LNCaP clone FGC (cell line): ENCODE results near the gene MARK1.

Source experiments
- DNase-seq: peaks from one replicate; pipeline ENCODE4 v3.0.0-alpha.2; 2011; ENCODE audit warnings: low read depth
- H3K4me3 ChIP-seq: 2 replicates; pipeline ENCODE4 v1.5.1; 2011; ENCODE audit warnings: mild to moderate bottlenecking, low read depth, low read length, control low read depth
- CTCF ChIP-seq: IDR thresholded peaks from 2 replicates; pipeline ENCODE4 v1.5.1; 2012; ENCODE audit warnings: mild to moderate bottlenecking; ENCODE audit not compliant: control insufficient read depth, insufficient read depth; ENCODE audit errors: extremely low read depth

The MARK1 gene

GRCh38 chr1:220692436-220693228 is 164.7 kb downstream of the MARK1 start:
- no peak for TF ChIP-seq CTCF
- H3K4me3 ChIP-seq: no peak overlapping the region
- no peak for DNase-seq

DNA sequence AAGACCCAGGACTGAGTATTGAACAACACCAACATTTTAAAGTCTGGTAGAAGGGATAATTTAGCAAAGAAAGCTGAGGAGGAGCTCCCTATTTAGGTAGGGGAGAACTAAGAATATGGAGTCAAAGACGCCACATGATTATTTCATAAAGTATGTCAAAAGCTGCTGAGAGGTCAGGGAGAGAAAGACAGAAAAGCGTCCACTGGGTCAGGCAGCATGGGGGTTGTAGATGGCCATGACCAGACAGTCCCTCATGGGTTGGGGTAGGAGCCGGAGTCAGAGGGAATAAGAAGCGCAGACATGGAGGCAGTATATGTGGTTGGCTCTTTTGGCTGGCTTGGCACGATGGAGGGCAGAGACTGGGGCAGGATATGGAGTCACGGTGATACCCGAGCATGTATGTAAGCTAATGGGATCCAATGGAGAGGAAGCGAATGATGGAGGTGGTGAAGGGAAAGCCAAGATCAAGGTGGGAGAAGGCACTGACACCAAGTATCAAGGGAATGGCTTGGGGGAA is 167.0 kb downstream of the MARK1 start:
- DNase-seq: no peak
- H3K4me3 ChIP-seq: no peak overlapping the region
- no peak for TF ChIP-seq CTCF

DNA sequence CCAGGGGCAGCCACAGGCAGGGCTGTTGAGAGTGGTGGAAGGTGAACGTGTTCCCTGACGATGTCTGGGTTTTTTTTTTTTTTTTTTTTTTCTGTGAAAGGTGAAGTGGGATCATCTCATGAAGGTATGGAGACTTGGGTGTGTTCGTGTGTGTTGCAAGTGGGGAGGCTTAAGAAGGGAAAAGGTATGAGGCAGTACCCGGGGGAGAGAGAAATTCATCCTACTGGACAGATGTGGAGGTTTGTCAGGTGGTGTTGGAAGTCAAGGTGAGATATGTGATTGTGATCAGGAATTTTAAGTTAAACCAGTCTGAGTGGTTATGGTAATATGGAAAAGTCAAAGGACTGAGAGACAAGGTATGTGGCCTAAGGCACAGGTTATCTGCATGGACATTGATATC is 167.5 kb downstream of the MARK1 start:
- no peak overlapping the region for H3K4me3 ChIP-seq
- no peak for TF ChIP-seq CTCF
- DNase-seq: no peak

DNA sequence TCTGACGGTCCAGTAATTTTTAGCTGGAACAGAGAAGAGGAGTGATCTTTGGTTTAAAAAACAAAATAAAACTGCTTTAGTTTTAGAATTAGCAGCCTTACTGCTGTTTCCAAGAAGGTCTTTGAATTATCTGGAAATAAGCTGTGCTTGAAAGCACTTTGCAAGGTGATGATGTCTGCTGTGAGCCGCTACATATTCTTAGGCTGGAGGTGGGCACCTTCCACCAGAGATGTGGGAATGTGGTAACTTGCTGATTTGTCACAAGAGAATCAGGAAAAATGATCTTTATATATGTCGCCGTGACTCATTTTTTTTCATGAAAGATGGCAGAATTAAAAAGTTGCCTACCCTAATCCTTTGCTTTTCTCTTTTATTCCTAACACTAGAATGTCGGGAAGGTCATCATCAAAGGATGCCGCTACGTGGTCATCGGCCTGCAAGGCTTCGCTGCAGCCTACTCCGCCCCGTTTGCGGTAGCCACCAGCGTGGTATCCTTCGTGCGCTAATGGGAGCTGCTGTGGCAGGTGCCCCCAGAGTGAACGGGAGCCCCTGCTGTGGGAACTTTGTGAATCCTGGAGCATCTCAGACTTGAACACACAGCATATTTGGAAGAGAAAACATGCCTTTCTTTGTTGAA is 168.4 kb downstream of the MARK1 start:
- no peak for TF ChIP-seq CTCF
- no peak overlapping the region for H3K4me3 ChIP-seq
- no peak for DNase-seq

GRCh38 chr1:220696863-220697231 is 168.9 kb downstream of the MARK1 start:
- H3K4me3 ChIP-seq: no peak overlapping the region
- DNase-seq: no peak
- TF ChIP-seq CTCF: no peak

- DNase-seq: no peak
- H3K4me3 ChIP-seq: no peak overlapping the region
- TF ChIP-seq CTCF: no peak
Observed at GRCh38 chr1:220697326-220697725, 169.4 kb downstream of the MARK1 start.

DNA sequence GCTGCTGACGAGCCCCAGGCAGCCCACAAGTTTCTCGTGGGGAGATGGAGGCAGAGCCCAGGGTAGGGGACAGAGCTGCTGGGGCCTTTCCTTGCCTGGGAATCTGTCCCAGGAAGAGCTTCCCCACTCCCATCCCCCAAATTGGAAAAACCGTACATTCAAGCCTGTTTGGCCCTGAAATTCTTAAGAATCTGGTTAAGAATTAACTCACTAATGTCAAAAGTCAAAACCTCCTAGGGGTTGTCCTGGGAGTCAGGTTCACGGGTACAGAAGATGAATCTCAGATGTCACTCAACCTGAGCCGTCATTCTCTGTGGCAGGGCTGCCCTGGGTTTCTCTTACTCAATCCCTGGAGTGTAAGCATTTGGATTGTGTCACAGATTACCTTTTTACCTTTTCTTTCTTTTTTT is 170.7 kb downstream of the MARK1 start:
- DNase-seq: no peak
- H3K4me3 ChIP-seq: no peak overlapping the region
- no peak for TF ChIP-seq CTCF
